ENCODE data around the gene SLC35E2B.

DNA sequence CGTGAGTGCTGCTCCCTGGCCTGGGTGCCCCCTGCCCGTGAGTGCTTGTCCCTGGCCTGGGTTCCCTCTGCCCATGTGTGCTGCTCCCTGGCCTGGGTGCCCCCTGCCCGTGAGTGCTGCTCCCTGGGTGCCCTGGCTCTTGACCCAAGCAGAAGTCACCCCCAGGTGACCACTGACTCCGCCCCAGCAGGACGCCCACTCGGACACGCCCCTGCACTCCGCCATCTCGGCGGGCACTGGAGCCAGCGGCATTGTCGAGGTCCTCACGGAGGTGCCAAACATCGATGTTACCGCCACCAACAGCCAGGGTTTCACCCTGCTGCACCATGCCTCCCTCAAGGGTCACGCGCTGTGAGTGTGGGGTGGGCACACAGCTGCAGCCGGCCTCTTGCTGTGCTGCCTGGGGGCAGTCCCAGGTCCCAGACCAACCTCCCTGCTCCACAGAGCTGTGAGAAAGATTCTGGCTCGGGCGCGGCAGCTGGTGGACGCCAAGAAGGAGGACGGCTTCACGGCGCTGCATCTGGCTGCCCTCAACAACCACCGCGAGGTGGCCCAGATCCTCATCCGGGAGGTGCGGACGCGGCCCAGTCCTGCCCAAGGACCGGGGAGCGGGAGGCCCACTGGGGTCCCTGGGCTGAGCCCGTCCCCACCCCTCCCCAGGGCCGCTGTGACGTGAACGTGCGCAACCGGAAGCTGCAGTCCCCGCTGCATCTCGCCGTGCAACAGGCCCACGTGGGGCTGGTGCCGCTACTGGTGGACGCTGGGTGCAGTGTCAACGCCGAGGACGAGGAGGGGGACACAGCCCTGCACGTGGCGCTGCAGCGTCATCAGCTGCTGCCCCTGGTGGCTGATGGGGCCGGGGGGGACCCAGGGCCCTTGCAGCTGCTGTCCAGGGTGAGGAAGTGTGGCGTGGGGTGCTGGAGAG lies 64.5 kb downstream of the SLC35E2B start:
- TF ChIP-seq, protein P1, sequence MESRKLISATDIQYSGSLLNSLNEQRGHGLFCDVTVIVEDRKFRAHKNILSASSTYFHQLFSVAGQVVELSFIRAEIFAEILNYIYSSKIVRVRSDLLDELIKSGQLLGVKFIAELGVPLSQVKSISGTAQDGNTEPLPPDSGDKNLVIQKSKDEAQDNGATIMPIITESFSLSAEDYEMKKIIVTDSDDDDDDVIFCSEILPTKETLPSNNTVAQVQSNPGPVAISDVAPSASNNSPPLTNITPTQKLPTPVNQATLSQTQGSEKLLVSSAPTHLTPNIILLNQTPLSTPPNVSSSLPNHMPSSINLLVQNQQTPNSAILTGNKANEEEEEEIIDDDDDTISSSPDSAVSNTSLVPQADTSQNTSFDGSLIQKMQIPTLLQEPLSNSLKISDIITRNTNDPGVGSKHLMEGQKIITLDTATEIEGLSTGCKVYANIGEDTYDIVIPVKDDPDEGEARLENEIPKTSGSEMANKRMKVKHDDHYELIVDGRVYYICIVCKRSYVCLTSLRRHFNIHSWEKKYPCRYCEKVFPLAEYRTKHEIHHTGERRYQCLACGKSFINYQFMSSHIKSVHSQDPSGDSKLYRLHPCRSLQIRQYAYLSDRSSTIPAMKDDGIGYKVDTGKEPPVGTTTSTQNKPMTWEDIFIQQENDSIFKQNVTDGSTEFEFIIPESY (IDR thresholded peaks at IDR 0.05) = no peak
- TF ChIP-seq, protein P2, sequence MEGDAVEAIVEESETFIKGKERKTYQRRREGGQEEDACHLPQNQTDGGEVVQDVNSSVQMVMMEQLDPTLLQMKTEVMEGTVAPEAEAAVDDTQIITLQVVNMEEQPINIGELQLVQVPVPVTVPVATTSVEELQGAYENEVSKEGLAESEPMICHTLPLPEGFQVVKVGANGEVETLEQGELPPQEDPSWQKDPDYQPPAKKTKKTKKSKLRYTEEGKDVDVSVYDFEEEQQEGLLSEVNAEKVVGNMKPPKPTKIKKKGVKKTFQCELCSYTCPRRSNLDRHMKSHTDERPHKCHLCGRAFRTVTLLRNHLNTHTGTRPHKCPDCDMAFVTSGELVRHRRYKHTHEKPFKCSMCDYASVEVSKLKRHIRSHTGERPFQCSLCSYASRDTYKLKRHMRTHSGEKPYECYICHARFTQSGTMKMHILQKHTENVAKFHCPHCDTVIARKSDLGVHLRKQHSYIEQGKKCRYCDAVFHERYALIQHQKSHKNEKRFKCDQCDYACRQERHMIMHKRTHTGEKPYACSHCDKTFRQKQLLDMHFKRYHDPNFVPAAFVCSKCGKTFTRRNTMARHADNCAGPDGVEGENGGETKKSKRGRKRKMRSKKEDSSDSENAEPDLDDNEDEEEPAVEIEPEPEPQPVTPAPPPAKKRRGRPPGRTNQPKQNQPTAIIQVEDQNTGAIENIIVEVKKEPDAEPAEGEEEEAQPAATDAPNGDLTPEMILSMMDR (IDR thresholded peaks at IDR 0.05; ENCODE audit: low read depth, low read length, missing input control) = no peak
- TF ChIP-seq, protein P3, sequence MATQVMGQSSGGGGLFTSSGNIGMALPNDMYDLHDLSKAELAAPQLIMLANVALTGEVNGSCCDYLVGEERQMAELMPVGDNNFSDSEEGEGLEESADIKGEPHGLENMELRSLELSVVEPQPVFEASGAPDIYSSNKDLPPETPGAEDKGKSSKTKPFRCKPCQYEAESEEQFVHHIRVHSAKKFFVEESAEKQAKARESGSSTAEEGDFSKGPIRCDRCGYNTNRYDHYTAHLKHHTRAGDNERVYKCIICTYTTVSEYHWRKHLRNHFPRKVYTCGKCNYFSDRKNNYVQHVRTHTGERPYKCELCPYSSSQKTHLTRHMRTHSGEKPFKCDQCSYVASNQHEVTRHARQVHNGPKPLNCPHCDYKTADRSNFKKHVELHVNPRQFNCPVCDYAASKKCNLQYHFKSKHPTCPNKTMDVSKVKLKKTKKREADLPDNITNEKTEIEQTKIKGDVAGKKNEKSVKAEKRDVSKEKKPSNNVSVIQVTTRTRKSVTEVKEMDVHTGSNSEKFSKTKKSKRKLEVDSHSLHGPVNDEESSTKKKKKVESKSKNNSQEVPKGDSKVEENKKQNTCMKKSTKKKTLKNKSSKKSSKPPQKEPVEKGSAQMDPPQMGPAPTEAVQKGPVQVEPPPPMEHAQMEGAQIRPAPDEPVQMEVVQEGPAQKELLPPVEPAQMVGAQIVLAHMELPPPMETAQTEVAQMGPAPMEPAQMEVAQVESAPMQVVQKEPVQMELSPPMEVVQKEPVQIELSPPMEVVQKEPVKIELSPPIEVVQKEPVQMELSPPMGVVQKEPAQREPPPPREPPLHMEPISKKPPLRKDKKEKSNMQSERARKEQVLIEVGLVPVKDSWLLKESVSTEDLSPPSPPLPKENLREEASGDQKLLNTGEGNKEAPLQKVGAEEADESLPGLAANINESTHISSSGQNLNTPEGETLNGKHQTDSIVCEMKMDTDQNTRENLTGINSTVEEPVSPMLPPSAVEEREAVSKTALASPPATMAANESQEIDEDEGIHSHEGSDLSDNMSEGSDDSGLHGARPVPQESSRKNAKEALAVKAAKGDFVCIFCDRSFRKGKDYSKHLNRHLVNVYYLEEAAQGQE (IDR thresholded peaks at IDR 0.05) = no peak
- no peak for TF ChIP-seq TAF1 (conservative IDR thresholded peaks at IDR 0.05)
- no peak for TF ChIP-seq RAD21 (IDR thresholded peaks at IDR 0.05)
- TF ChIP-seq, protein P4, sequence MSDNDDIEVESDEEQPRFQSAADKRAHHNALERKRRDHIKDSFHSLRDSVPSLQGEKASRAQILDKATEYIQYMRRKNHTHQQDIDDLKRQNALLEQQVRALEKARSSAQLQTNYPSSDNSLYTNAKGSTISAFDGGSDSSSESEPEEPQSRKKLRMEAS (IDR thresholded peaks at IDR 0.05) = no peak
- TF ChIP-seq GABPA (IDR thresholded peaks at IDR 0.05 in 1 of 2, conservative IDR thresholded peaks at IDR 0.05 in 1 of 2) = no peak

Measured in liver (tissue), 3 donors.